GM18508 (cell line): Measurements from ENCODE around the gene DMD.

Experiments
- ATAC-seq: cut with Tn5 transposase; IDR thresholded peaks from one replicate; pipeline ENCODE4 v1.9.1; 2021; ENCODE audit warnings: moderate number of reproducible peaks; ENCODE audit not compliant: insufficient read depth, unreplicated experiment

DMD gene

DNA sequence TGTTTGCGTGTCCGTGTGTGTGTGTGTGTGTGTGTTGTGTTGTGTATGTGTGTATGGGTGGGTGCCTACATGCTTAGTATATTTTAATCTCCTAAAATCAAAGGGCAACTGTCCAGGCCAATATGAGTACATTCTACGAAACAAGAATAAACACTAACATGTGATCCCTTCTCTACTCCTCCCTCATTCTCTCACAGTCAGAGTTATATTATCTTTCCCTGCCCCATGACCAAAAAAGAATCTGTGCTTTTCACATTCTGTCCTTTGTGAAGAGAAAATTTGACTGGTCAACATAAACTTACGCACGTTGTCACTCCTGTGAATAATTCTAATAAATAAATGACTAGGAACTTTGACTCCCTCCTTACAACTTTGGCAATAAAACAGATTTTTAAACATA lies 532.9 kb downstream of the DMD start:
- ATAC-seq = no peak

DNA sequence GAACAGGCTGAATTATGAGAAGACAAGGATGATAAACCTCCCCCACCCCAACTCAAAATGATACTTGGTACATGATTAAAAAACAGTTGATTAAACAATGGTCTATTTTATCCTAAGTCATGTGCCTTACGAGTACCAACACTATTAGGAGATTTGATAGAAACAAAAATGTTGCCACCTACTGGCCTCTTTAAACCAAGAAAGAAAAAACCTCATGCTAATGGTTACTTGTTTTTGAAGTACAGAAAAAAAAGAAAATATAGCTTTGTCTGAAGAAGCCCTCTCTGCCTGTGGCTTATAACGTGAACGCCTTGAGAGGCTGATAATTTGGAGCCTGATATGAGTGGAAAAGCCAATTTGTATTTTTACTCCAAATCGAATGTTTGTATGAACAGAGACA lies 538.2 kb downstream of the DMD start:
- ATAC-seq = no peak

DNA sequence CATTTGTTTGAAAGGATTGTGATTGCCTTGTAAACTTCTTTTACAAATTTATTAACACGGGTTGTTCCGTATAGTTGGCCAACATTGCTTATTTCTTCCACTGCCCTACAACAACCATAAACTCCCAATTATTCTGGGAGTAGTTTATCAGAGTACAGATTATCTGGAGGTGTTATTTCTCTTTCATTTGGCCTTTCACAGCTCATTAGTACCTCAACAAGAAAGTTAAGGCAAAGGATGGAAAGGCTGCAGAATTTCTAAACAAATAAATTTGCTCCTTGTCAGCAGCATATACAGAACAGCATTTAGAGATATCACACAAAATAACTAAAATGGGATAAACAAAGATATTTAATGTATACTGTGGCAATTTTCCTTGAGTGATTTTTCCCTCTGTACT lies 548.8 kb downstream of the DMD start:
- no peak for ATAC-seq

DNA sequence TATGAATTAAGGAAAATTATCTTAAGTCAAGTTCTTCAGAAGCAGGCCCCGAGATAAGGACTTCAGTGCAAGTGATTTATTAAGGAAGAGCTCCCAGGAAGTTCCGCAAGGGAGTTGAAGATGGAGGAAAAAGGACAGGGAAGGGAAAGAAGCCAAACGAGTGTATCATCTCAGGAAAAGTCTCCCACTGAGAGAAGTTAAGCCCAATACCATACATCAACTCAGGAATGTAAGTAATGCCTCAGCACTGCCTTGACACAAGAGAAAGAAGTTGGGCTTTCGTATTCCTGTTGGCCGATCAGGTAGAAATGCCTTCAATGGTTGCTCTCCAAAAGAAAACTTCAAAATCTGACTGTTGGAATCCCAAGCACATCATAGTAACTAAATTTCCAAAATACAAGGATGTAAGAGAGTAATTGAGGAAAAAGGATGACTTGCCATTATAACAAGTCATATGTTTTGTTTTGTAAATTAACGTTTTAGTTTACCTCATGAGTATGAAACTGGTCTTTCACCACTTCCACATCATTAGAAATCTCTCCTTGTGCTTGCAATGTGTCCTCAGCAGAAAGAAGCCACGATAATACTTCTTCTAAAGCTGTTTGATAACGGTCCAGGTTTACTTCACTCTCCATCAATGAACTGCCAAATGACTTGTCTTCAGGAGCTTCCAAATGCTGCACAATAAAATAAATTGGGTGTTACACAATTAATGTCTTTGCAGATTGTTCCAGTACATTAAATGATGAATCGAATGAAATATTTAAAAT lies 566.7 kb downstream of the DMD start:
- no peak for ATAC-seq

- ATAC-seq = no peak
Measured at GRCh38 chrX:32642283-32642682, 569.1 kb downstream of the DMD start.

- ATAC-seq = no peak
Measured at GRCh38 chrX:32618154-32618553, 593.2 kb downstream of the DMD start.

DNA sequence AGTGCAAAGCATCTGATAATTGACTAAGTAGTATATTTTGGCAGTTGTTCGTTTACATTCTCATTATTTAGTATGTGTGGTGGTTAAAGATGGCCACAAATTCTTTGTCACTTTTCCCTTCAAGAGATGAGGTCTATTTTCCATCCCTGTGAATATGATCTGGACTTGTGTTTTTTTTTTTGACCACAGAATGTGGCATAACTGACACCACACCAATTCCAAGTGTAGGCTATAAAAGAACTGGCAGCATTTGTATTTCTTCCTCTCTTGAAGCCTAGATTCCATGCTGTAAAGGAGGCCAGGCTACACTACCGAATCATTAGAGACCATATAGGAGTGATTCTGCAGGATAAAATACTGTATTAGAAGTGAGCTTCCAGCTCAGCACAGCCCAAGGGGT lies 596.6 kb downstream of the DMD start:
- no peak for ATAC-seq

DNA sequence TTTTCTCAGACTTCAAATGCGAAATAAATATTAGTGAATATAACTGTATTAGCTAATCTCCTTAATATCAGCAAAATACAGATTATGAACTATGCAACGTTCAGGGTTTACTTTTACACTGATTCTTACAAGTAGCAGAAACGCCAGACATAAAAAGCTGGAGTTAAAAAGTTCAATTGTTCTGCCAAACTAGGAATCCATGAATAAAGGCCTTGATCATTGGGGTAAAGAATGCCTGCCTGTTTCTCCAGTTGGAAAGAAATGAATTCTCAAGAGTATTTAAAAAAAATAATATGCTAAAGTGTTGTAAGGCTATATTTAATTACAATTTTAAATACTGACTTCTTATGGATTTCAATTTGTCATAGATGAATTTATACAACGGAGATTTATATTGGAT lies 612.2 kb downstream of the DMD start:
- no peak for ATAC-seq

- no peak for ATAC-seq
Measured at GRCh38 chrX:32598707-32599106, 612.6 kb downstream of the DMD start.

GRCh38 chrX:32597777-32598176 lies 613.6 kb downstream of the DMD start:
- ATAC-seq = no peak

GRCh38 chrX:32592786-32593185 lies 618.6 kb downstream of the DMD start:
- no peak for ATAC-seq

- ATAC-seq = no peak
Measured at GRCh38 chrX:32591589-32591988, 619.8 kb downstream of the DMD start.

GRCh38 chrX:32582729-32583128 lies 628.6 kb downstream of the DMD start:
- no peak for ATAC-seq

- no peak for ATAC-seq
Measured at GRCh38 chrX:32576885-32577284, 634.5 kb downstream of the DMD start.

- no peak for ATAC-seq
Measured at GRCh38 chrX:32572644-32573043, 638.7 kb downstream of the DMD start.

- ATAC-seq = no peak
Measured at GRCh38 chrX:32571579-32571978, 639.8 kb downstream of the DMD start.

- no peak for ATAC-seq
Measured at GRCh38 chrX:32562261-32562660, 649.1 kb downstream of the DMD start.

DNA sequence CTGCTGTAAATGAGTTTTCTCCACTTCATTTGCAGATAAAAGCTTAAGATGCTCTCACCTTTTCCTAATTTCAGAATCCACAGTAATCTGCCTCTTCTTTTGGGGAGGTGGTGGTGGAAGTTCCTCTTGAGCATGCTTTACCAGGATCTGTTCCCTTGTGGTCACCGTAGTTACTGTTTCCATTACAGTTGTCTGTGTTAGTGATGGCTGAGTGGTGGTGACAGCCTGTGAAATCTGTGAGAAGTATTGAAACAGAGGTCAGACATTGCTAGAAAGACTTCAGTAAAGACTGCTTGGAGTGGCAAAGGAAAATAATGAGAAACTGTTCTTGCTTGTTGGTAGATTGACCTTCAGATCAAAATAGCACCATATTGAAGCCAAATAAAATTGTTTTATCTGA lies 666.2 kb downstream of the DMD start:
- no peak for ATAC-seq

DNA sequence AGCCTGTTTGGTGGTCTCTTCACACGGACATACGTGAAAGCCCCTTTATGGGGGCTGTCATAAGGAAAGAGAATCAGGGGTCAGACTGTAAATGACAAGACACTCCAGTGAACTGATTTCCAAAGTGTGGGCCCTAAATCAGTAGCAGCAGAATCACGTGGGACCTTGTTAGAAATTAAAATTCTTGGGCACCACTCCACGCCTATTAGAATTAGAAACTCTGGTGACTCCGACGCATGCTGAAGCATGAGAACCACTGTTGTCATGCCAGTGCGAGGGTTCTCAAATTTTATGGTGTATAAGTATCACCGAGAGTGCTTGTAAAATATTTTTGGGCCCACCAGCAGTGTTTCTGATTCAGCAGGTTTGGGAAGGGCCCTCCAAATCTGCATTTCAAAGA lies 672.8 kb downstream of the DMD start:
- ATAC-seq = no peak

DNA sequence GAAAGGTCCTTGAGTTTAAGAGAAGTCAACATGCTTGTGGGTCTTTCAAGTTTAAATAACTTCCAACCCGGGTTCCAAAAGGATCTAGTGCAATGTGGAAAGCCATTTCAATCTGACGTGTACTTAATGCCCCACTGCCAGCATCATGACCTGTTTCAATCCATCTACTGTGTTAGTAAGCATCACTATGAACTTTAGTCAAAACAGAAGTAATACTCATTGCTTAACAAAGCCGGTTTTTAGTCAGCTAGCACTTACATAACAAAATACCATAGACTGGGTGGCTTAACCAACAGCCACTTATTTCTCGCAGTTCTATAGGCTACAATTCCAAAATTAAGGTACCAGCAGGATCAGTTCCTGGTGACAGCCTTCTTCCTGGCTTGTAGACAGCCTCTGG lies 677.5 kb downstream of the DMD start:
- peak; percentile 88 for ATAC-seq

DNA sequence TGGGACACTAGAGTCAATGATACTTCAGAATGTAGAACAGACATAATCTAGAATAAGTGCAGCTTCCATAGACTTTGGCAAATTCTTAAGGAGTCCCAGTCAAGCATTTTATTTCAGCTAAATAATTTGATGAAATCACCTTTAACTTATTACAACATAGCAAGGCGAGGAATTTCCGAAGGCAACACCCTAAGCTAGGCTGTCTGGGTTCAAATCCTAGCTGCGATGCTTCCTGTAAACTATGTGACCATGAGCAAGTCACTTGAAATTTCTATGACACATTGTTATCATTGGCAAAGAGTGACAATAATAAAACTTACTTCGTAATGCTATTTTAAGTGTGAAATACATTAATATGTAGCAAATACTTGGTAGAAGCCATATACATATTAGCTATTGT lies 679.1 kb downstream of the DMD start:
- ATAC-seq = no peak

DNA sequence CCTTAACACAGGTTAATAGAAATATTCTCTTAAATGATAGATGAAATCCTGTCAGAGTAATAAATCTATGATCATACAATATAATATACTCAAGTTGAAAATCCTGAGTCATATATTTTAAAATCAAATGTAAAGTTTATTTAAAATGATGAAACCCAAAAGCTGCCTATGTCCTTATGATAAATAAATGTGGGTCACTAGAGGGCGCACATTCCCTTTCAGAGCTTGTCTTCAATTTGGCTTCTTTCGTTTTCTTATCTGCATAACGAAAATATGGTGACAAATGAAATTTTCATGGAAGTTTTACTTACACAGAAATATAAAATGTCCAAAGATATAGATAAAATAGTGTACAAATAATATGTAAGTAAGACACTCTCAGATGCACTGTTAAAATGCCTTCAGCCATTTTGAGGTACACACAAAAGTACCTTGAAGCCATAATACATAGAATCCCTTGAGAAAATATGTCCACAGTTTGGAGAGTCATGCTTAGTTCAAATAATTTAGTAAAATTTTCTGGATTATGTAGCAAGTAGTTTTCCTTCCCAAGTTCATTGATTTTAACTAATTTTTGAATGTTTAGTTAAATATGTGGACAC lies 680.4 kb downstream of the DMD start:
- ATAC-seq = no peak
